Upper lobe of left lung (tissue), 4 donors: Measurements from ENCODE around the gene JPT1.

Experiments used
- CTCF ChIP-seq, 6 experiments: fragments of 450-650 bp in 4 of 6; fragments of 200-600 bp in 2 of 6; sonication (generic) in 2 of 6; IDR thresholded peaks; one replicate each; pipeline ENCODE4 v1.5.1; 2016 to 2019; ENCODE audit warnings: antibody characterized with exemption in 6 of 6
- POLR2A ChIP-seq, 4 donors: fragments of 450-650 bp; IDR thresholded peaks; one replicate each; pipeline ENCODE4 v1.5.1; 2016 to 2017; ENCODE audit warnings: antibody characterized with exemption in 4 of 4, mild to moderate bottlenecking in 2 of 4
- POLR2AphosphoS5 ChIP-seq, 2 donors: sonication (generic); formaldehyde crosslinking; IDR thresholded peaks; one replicate each; pipeline ENCODE4 v1.5.1; 2017; ENCODE audit warnings: antibody characterized with exemption in 2 of 2

- no peak for TF ChIP-seq CTCF (IDR thresholded peaks at IDR 0.05)
- no peak for TF ChIP-seq POLR2A (IDR thresholded peaks at IDR 0.05)
- no peak for TF ChIP-seq POLR2AphosphoS5 (IDR thresholded peaks at IDR 0.05)
These were observed 24.1 kb upstream of the JPT1 start for GRCh38 chr17:75178453-75178852.
